Mammary epithelial cell (primary cell): ENCODE measurements around the gene EYS.
"Not testable (repeated sequence)": the region's sequence is repeated elsewhere in the genome, so short reads cannot be mapped to it uniquely, and the experiment has no call there.

Experiments
- CTCF ChIP-seq, 2 donors: IDR thresholded peaks in 1 of 2; conservative IDR thresholded peaks in 1 of 2; 2 replicates each; pipeline ENCODE4 v1.5.1; 2011 to 2012; ENCODE audit warnings: inconsistent platforms in 2 of 2, low read length in 2 of 2, mild to moderate bottlenecking in 2 of 2, control low read depth in 1 of 2, low read depth in 1 of 2; ENCODE audit not compliant: insufficient read depth in 1 of 2; ENCODE audit errors: extremely low read depth in 1 of 2
- EZH2 ChIP-seq: IDR thresholded peaks from 2 replicates; pipeline ENCODE4 v1.6.1; 2012; ENCODE audit warnings: low read length, inconsistent platforms, borderline replicate concordance

GRCh38 chr6:63887804-63888203, 1819.2 kb downstream of the EYS start:
- TF ChIP-seq CTCF (conservative IDR thresholded peaks at IDR 0.05 in 1 of 2, IDR thresholded peaks at IDR 0.05 in 1 of 2; ENCODE audit: extremely low read depth in 1 of 2, insufficient read depth in 1 of 2, low read depth in 1 of 2, low read length in 2 of 2); EZH2: not testable (repeated sequence)
